SK-N-SH (cell line): Measurements from ENCODE around the gene RAB25. TPM values are rescaled to one million over a fixed set of nuclear protein-coding genes. Genes with fewer than 3 reads are reported as not detected.

Source experiments
- CTCF ChIA-PET: fragments of 300-600, 350-600 bp; formaldehyde crosslinking; extraction: SDS; loops from one replicate; lab custom pipeline; 2021; lab: Yijun Ruan, JAX
- POLR2A ChIA-PET: fragments of 350-600 bp; sonication (Branson Sonifier 250); formaldehyde crosslinking; extraction: SDS; loops from one replicate; lab custom pipeline; 2020; ENCODE audit warnings: antibody characterized with exemption, inconsistent platforms; lab: Yijun Ruan, JAX
- DNase-seq: peaks from one replicate; pipeline ENCODE4 v3.0.0; 2012
- H2AFZ ChIP-seq: fragments of 200-600 bp; sonication (generic); 2 replicates; pipeline ENCODE4 v1.8.1; 2016; ENCODE audit warnings: antibody characterized with exemption, mild to moderate bottlenecking, low read depth
- H3F3A ChIP-seq: fragments of 200-600 bp; sonication (generic); replicated peaks from 2 replicates; pipeline ENCODE3; 2016; ENCODE audit warnings: antibody characterized with exemption, mild to moderate bottlenecking; ENCODE audit not compliant: insufficient read depth
- H3K27ac ChIP-seq, 2 experiments: fragments of 200-500 bp in 1 of 2; fragments of 200-600 bp in 1 of 2; sonication (Bioruptor generic) in 1 of 2; sonication (generic), shearing (Covaris generic) in 1 of 2; 2 replicates each; pipeline versions ENCODE4 v1.5.1 to v1.6.1; 2014 to 2016; ENCODE audit warnings: low read depth in 2 of 2, inconsistent platforms in 1 of 2, low read length in 1 of 2, mild to moderate bottlenecking in 1 of 2, mixed read lengths in 1 of 2
- H3K27me3 ChIP-seq: fragments of 200-600 bp; sonication (generic), shearing (Covaris generic); 2 replicates; pipeline ENCODE4 v1.6.1; 2016; ENCODE audit warnings: mixed run types; ENCODE audit not compliant: insufficient read depth
- H3K36me3 ChIP-seq, 2 experiments: fragments of 200-500 bp in 1 of 2; fragments of 200-600 bp in 1 of 2; sonication (Bioruptor generic) in 1 of 2; sonication (generic) in 1 of 2; replicated peaks in 1 of 2; 2 replicates each; pipeline versions ENCODE3 to v1.5.1; 2014 to 2016; ENCODE audit warnings: low read length in 1 of 2, mild to moderate bottlenecking in 1 of 2; ENCODE audit not compliant: insufficient read depth in 2 of 2, control insufficient read depth in 1 of 2
- H3K4me1 ChIP-seq, 2 experiments: fragments of 200-500 bp in 1 of 2; fragments of 200-600 bp in 1 of 2; sonication (Bioruptor generic) in 1 of 2; sonication (generic), shearing (Covaris generic) in 1 of 2; 2 replicates each; pipeline versions ENCODE4 v1.5.1 to v1.6.1; 2014 to 2016; ENCODE audit warnings: low read depth in 1 of 2, low read length in 1 of 2, mixed run types in 1 of 2; ENCODE audit not compliant: insufficient read depth in 2 of 2, control insufficient read depth in 1 of 2
- H3K4me2 ChIP-seq: fragments of 200-600 bp; sonication (generic), shearing (Covaris generic); 2 replicates; pipeline ENCODE4 v1.6.1; 2017; ENCODE audit warnings: mixed run types
- H3K4me3 ChIP-seq, 2 experiments: fragments of 200-500 bp in 1 of 2; fragments of 200-600 bp in 1 of 2; sonication (Bioruptor generic) in 1 of 2; sonication (generic), shearing (Covaris generic) in 1 of 2; 2 replicates each; pipeline versions ENCODE4 v1.5.1 to v1.8.1; 2014 to 2016; ENCODE audit warnings: low read depth in 2 of 2, inconsistent platforms in 1 of 2, low read length in 1 of 2, mild to moderate bottlenecking in 1 of 2, mixed read lengths in 1 of 2, moderate library complexity in 1 of 2
- H3K79me2 ChIP-seq: fragments of 200-600 bp; sonication (generic); 2 replicates; pipeline ENCODE4 v1.8.1; 2017; ENCODE audit warnings: mild to moderate bottlenecking; ENCODE audit not compliant: insufficient read depth
- H3K9ac ChIP-seq: fragments of 200-600 bp; sonication (generic); 2 replicates; pipeline ENCODE4 v1.6.1; 2017; ENCODE audit warnings: mixed run types
- H3K9me2 ChIP-seq: fragments of 200-600 bp; sonication (generic); 2 replicates; pipeline ENCODE4 v1.6.1; 2017; ENCODE audit warnings: mixed run types
- H3K9me3 ChIP-seq: fragments of 200-600 bp; sonication (generic); 2 replicates; pipeline ENCODE4 v1.6.1; 2017; ENCODE audit warnings: mixed run types, mild to moderate bottlenecking, moderate library complexity
- H4K20me1 ChIP-seq: fragments of 200-600 bp; sonication (generic); 2 replicates; pipeline ENCODE4 v1.6.1; 2017; ENCODE audit warnings: mild to moderate bottlenecking, mixed run types; ENCODE audit not compliant: insufficient read depth
- CTCF ChIP-seq: fragments of 200-600 bp; sonication (generic); IDR thresholded peaks from 2 replicates; pipeline ENCODE4 v1.6.1; 2017; ENCODE audit warnings: antibody characterized with exemption, mild to moderate bottlenecking, moderate library complexity
- EP300 ChIP-seq, 2 experiments: IDR thresholded peaks; 2 replicates each; pipeline versions ENCODE4 v1.4.0 to v1.6.1; 2012; ENCODE audit warnings: borderline replicate concordance in 1 of 2, low read depth in 1 of 2, low read length in 1 of 2
- GABPA ChIP-seq: IDR thresholded peaks from 2 replicates; pipeline ENCODE4 v1.4.0; 2012; ENCODE audit warnings: low read depth, mild to moderate bottlenecking
- JUND ChIP-seq: IDR thresholded peaks from 2 replicates; pipeline ENCODE4 v1.4.0; 2012
- MAX ChIP-seq: IDR thresholded peaks from 2 replicates; pipeline ENCODE4 v1.4.0; 2012; ENCODE audit warnings: low read depth
- NFIC ChIP-seq: IDR thresholded peaks from 2 replicates; pipeline ENCODE4 v1.4.0; 2012; ENCODE audit warnings: borderline replicate concordance
- NRF1 ChIP-seq: IDR thresholded peaks from 2 replicates; pipeline ENCODE4 v1.6.1; 2012; ENCODE audit warnings: low read depth, mild to moderate bottlenecking, low read length
- RFX5 ChIP-seq: IDR thresholded peaks from 2 replicates; pipeline ENCODE4 v1.6.1; 2012; ENCODE audit warnings: mild to moderate bottlenecking, improper control_type of control experiment, low read length
- SIN3A ChIP-seq: IDR thresholded peaks from 2 replicates; pipeline ENCODE4 v1.6.1; 2012; ENCODE audit warnings: low read depth, mild to moderate bottlenecking, low read length, moderate library complexity, borderline replicate concordance
- TAF1 ChIP-seq: IDR thresholded peaks from 2 replicates; pipeline ENCODE4 v1.6.1; 2012; ENCODE audit warnings: low read depth, mild to moderate bottlenecking, low read length, moderate library complexity, borderline replicate concordance
- USF1 ChIP-seq: IDR thresholded peaks from 2 replicates; pipeline ENCODE4 v1.4.0; 2012; ENCODE audit warnings: low read depth, borderline replicate concordance
- USF2 ChIP-seq: fragments of 150-350 bp; IDR thresholded peaks from 2 replicates; pipeline ENCODE4 v1.6.1; 2017; ENCODE audit warnings: antibody characterized with exemption, low read length, low read depth, borderline replicate concordance
- WGBS: methylation state at CpG from one replicate; pipeline ENCODE4 v1.1.6; 2017; ENCODE audit warnings: low lambda C conversion rate; 5-methylcytosine and 5-hydroxymethylcytosine counted together
- polyA plus RNA-seq, 3 experiments: library from polyadenylated mRNA; depleted of rRNA; stranded (reverse); fragments of >200 nt; gene quantifications; 2 replicates each; pipeline ENCODE4 v1.2.3, GENCODE V29; 2012

Gene RAB25
- polyA plus RNA-seq, 1 of the 3 experiments (the other 2 are of a cell fraction), result not detected

- no peak overlapping the region for H3K9ac ChIP-seq
- H3K27ac ChIP-seq, result no peak overlapping the region
- no peaks in the 10 kb centered on the region for H3K27me3 ChIP-seq
- ChIA-PET POLR2A (no interaction called here), CTCF (interaction anchor here (0.7 to 29.6 kb wide), 11 partner anchors 10 to 162 kb away, joined by 3 to 1559 read pairs (median 4); partner anchors contain the start of gene LMNA)
- no peaks in the 10 kb centered on the region for H3K9me3 ChIP-seq
- no peak overlapping the region for H3K4me3 ChIP-seq
- H3K9me2 ChIP-seq, result no peaks in the 10 kb centered on the region
- WGBS, result 75% methylated on average over 4 of the region's 6 CpGs
- H3K36me3 ChIP-seq, result peaks cover 0 to 6% of the 10 kb centered on the region in 2 experiments
- peaks cover 6% of the 10 kb centered on the region; the same call in 1 of the 2 replicates for H4K20me1 ChIP-seq
- no peak overlapping the region for H3K4me2 ChIP-seq
- H3K4me1 ChIP-seq, result peaks cover 4% of the 10 kb centered on the region in 2 experiments; a peak in 2 of 4 replicates
- DNase-seq, result no peak
- peaks cover 15% of the 10 kb centered on the region for H3F3A ChIP-seq
- peaks cover 47% of the 10 kb centered on the region for H3K79me2 ChIP-seq
- TF ChIP-seq NFIC (no peak), GABPA (no peak), USF1 (no peak), MAX (no peak), NRF1 (no peak), EP300 (IDR thresholded peaks at IDR 0.05; ENCODE audit: borderline replicate concordance in 1 of 2, low read depth in 1 of 2, low read length in 1 of 2) (no peak), TAF1 (no peak), USF2 (no peak), CTCF (no peak), SIN3A (no peak), JUND (no peak), RFX5 (no peak)
- no peak overlapping the region for H2AFZ ChIP-seq
Measured at GRCh38 chr1:156089704-156090103, 28.7 kb downstream of the RAB25 start.
